Activated gamma-delta T cell treated with anti-CD3 and anti-CD28 coated beads, Interleukin-2, amount 50 U/mL, for 16 hours (primary cell): ENCODE results near the gene QPCTL.
A peak's percentile ranks its signal among the peaks of the same experiment; 100 is the strongest.
"Not testable (repeated sequence)": the region's sequence is repeated elsewhere in the genome, so short reads cannot be mapped to it uniquely, and the experiment has no call there.

Source experiments
- DNase-seq: peaks from one replicate; pipeline ENCODE4 v3.0.0-alpha.2; 2020; ENCODE audit warnings: low read depth

QPCTL gene

GRCh38 chr19:45717131-45717982 lies 24.9 kb downstream of the QPCTL start:
- DNase-seq = peak; percentile 96

GRCh38 chr19:45717983-45718650 lies 25.7 kb downstream of the QPCTL start:
- DNase-seq = no peak

GRCh38 chr19:45720065-45720464 lies 27.6 kb downstream of the QPCTL start:
- not testable (repeated sequence) for DNase-seq

- DNase-seq = not testable (repeated sequence)
These were observed 36.2 kb downstream of the QPCTL start for GRCh38 chr19:45728683-45729082.

- DNase-seq = no peak
These were observed 37.4 kb downstream of the QPCTL start for GRCh38 chr19:45729800-45730290.

- DNase-seq = peak; percentile 86
These were observed 38.2 kb downstream of the QPCTL start, which contains the start of gene FBXO46 for GRCh38 chr19:45730368-45731288. Gene FBXO46, minus strand, starts transcription at chr19:45730896. Its CDS starts 17,401 bp downstream, at chr19:45713495.

GRCh38 chr19:45733160-45733810 lies 40.8 kb downstream of the QPCTL start, which contains the start of gene MEIOSIN:
Gene MEIOSIN, plus strand, starts transcription at chr19:45733439. Its CDS starts 1,938 bp downstream, at chr19:45735377.
- no peak for DNase-seq

- no peak for DNase-seq
These were observed 47.3 kb downstream of the QPCTL start for GRCh38 chr19:45739498-45740439.

- DNase-seq = no peak
These were observed 50.5 kb downstream of the QPCTL start for GRCh38 chr19:45742969-45743368.

GRCh38 chr19:45745606-45746005 lies 53.1 kb downstream of the QPCTL start:
- DNase-seq = no peak

- no peak for DNase-seq
These were observed 54.4 kb downstream of the QPCTL start for GRCh38 chr19:45746866-45747265.

GRCh38 chr19:45747513-45747912 lies 55.0 kb downstream of the QPCTL start:
- DNase-seq = no peak

- not testable (repeated sequence) for DNase-seq
These were observed 59.0 kb downstream of the QPCTL start for GRCh38 chr19:45751483-45751882.

GRCh38 chr19:45752639-45753038 lies 60.2 kb downstream of the QPCTL start:
- DNase-seq = no peak

- no peak for DNase-seq
These were observed 61.1 kb downstream of the QPCTL start for GRCh38 chr19:45753548-45753947.
